ENCODE data around the gene DGCR2. TPM values are rescaled to one million over a fixed set of nuclear protein-coding genes. Genes with fewer than 3 reads are reported as not detected.

DGCR2 gene
- total and polyA plus RNA-seq, 2 experiments from 2014 or later: 18.5 to 83.0 TPM

GRCh38 chr22:19004471-19004870 lies 117.7 kb downstream of the DGCR2 start:
- Mint-ChIP-seq H3K36me3 (ENCODE audit: low read depth) (no peaks in the 10 kb centered on the region), H3K27me3 (ENCODE audit: insufficient read depth, low read depth, poor library complexity) (no peaks in the 10 kb centered on the region), H3K4me3 (no peak overlapping the region), H3K4me1 (no peaks in the 10 kb centered on the region), H3K9me3 (no peaks in the 10 kb centered on the region), H3K27ac (no peak overlapping the region)
- ATAC-seq (no peak), DNase-seq (ENCODE audit: low spot score) (no peak)
- H3K79me2 ChIP-seq (replicated peaks; ENCODE audit: insufficient read depth): no peaks in the 10 kb centered on the region
- no peak overlapping the region for H3K4me3 ChIP-seq
- TF ChIP-seq, protein P1, sequence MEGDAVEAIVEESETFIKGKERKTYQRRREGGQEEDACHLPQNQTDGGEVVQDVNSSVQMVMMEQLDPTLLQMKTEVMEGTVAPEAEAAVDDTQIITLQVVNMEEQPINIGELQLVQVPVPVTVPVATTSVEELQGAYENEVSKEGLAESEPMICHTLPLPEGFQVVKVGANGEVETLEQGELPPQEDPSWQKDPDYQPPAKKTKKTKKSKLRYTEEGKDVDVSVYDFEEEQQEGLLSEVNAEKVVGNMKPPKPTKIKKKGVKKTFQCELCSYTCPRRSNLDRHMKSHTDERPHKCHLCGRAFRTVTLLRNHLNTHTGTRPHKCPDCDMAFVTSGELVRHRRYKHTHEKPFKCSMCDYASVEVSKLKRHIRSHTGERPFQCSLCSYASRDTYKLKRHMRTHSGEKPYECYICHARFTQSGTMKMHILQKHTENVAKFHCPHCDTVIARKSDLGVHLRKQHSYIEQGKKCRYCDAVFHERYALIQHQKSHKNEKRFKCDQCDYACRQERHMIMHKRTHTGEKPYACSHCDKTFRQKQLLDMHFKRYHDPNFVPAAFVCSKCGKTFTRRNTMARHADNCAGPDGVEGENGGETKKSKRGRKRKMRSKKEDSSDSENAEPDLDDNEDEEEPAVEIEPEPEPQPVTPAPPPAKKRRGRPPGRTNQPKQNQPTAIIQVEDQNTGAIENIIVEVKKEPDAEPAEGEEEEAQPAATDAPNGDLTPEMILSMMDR (conservative IDR thresholded peaks at IDR 0.05; ENCODE audit: low read depth in 2 of 2): no peak
- TF ChIP-seq EZH2phosphoT487 (IDR thresholded peaks at IDR 0.05; ENCODE audit: unreplicated experiment) (no peak), ETS1 (IDR thresholded peaks at IDR 0.05) (no peak), ZNF462 (CRISPR knock-in tag; IDR thresholded peaks at IDR 0.05) (no peak), ZNF114 (CRISPR knock-in tag; IDR thresholded peaks at IDR 0.05) (no peak), ZNF331 (CRISPR knock-in tag; IDR thresholded peaks at IDR 0.05; ENCODE audit: low read depth) (no peak), CREB1 (CRISPR knock-in tag; IDR thresholded peaks at IDR 0.05; ENCODE audit: low read depth) (no peak), STAT1 (IDR thresholded peaks at IDR 0.05; ENCODE audit: unreplicated experiment) (no peak), POLR2AphosphoS5 (IDR thresholded peaks at IDR 0.05; ENCODE audit: low read depth) (no peak), EZH2 (IDR thresholded peaks at IDR 0.05; ENCODE audit: low read depth, unreplicated experiment) (no peak)
- H3K27ac ChIP-seq (ENCODE audit: low read depth): no peak overlapping the region
- H2AFZ ChIP-seq: no peak overlapping the region
- H3K4me2 ChIP-seq: no peak overlapping the region
- H3K9me2 ChIP-seq (ENCODE audit: insufficient read depth): no peaks in the 10 kb centered on the region
- no peaks in the 10 kb centered on the region for H3K36me3 ChIP-seq (ENCODE audit: insufficient read depth)
- no peaks in the 10 kb centered on the region for H3F3A ChIP-seq (replicated peaks; ENCODE audit: low read depth)
- no peaks in the 10 kb centered on the region for H3K4me1 ChIP-seq (ENCODE audit: insufficient read depth)
- H4K20me1 ChIP-seq (replicated peaks; ENCODE audit: insufficient read depth): no peaks in the 10 kb centered on the region
- no peaks in the 10 kb centered on the region for H3K27me3 ChIP-seq (ENCODE audit: insufficient read depth)

Data from GM23338 (cell line).